D721Med (cell line): ENCODE data around the gene ADAM10.

ENCODE experiments used
- DNase-seq: peaks from one replicate; pipeline ENCODE4 v3.0.0; 2011; ENCODE audit warnings: low spot score; ENCODE audit not compliant: insufficient read length
- FAIRE-seq: peaks from 2 replicates; lab custom pipeline; 2011; peaks lifted over from hg19 to GRCh38; lab: Jason Lieb, UNC
- TF ChIP-seq, protein P1 (sequence below): IDR thresholded peaks from 2 replicates; pipeline ENCODE4 v1.5.1; 2012; ENCODE audit warnings: mild to moderate bottlenecking, control low read depth; ENCODE audit not compliant: insufficient read depth; ENCODE audit errors: missing control alignments

ADAM10 gene

DNA sequence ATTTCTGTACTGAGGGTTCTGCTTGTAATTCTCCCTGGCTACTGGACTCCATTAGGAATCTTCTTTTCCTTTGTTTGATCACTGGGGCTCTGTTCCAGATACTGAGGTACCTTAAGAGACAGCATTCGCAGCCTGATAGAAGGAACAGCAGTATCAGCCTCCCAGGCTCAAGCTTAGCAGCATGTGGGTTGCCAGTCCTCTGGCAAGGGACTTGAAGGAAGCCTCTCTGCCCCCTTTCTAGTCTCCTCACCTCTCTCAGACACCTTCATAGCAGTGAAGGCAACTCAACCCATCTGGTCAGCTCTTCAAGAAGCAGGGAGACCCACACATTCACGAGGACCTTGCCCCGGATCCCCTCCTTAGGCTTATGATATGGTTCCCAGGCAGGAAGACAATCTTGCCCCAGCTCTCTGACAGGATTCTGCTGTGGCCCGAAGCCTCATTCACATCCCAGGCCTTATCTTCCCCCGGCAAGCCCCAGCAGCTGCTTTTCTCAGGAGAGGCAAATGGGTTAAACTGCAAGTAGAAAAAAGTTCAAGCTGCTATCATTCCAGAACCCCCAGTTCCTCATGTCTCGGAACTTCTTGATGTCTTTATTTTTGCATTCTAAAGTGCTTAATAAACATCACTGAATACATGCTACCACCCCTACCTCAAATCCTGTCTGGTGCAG is 164.6 kb downstream of the ADAM10 start:
- TF ChIP-seq, protein P1, sequence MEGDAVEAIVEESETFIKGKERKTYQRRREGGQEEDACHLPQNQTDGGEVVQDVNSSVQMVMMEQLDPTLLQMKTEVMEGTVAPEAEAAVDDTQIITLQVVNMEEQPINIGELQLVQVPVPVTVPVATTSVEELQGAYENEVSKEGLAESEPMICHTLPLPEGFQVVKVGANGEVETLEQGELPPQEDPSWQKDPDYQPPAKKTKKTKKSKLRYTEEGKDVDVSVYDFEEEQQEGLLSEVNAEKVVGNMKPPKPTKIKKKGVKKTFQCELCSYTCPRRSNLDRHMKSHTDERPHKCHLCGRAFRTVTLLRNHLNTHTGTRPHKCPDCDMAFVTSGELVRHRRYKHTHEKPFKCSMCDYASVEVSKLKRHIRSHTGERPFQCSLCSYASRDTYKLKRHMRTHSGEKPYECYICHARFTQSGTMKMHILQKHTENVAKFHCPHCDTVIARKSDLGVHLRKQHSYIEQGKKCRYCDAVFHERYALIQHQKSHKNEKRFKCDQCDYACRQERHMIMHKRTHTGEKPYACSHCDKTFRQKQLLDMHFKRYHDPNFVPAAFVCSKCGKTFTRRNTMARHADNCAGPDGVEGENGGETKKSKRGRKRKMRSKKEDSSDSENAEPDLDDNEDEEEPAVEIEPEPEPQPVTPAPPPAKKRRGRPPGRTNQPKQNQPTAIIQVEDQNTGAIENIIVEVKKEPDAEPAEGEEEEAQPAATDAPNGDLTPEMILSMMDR = no peak
- DNase-seq = no peak
- no peak for FAIRE-seq

DNA sequence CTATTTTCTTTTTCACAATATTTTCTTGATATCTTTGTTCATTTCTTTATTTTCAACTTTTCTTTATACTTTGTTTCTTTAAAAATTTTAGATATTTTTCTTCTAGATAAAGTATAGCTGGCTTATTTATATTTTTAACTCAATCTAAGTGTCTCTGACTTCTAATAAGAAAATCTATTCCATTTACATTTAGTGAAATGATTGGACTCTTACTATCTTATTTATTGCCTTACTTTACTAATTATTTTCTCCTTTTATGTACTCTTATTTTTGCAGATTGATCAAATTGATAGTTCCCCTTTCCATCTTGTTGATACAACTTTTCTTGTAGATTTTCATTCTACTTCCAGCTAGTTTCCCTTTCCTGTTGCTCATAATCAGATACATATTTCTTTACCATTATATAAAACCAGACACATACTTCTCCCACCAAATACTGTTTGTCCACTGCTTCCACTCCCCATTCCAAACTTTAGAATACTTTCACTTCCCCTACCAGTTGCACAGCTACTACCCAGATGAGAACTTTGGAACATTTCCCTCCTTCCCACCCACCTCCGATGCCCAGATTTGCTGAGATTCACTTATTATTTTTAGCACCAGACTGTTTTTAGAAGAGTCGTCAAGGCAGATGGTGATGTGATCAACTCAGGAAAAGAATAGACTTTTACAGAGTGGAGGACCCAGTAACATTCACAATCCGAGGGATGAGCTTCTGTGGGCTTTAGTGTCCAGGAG is 166.2 kb downstream of the ADAM10 start:
- TF ChIP-seq, protein P1 = no peak
- no peak for FAIRE-seq

DNA sequence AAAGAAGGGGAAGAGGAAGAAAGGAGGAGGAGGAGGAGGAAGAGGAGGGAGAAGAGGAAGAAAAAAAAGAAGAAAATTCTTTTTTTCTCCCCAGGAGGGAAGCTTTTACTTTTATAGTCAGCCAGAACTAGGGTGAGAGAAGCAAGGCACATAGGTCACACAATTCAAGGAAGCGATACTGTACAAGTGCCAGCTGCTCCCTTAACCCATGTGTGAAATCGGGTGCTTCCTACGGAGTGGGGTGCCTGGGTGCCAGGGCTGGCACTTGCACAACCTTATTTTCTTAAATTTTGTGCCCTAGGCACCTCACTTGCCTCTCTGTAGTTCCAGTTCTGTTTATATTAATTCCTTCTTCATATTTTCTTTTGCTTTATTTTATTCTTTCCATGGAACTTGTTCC is 167.3 kb downstream of the ADAM10 start:
- FAIRE-seq (no peak), DNase-seq (no peak)
- TF ChIP-seq, protein P1 = no peak

More for the DNA sequence above, 166.2 kb downstream of the ADAM10 start:
- no peak for DNase-seq

- no peak for FAIRE-seq
- TF ChIP-seq, protein P1 = no peak
- no peak for DNase-seq
Observed at GRCh38 chr15:58576657-58577056, 172.8 kb downstream of the ADAM10 start.

DNA sequence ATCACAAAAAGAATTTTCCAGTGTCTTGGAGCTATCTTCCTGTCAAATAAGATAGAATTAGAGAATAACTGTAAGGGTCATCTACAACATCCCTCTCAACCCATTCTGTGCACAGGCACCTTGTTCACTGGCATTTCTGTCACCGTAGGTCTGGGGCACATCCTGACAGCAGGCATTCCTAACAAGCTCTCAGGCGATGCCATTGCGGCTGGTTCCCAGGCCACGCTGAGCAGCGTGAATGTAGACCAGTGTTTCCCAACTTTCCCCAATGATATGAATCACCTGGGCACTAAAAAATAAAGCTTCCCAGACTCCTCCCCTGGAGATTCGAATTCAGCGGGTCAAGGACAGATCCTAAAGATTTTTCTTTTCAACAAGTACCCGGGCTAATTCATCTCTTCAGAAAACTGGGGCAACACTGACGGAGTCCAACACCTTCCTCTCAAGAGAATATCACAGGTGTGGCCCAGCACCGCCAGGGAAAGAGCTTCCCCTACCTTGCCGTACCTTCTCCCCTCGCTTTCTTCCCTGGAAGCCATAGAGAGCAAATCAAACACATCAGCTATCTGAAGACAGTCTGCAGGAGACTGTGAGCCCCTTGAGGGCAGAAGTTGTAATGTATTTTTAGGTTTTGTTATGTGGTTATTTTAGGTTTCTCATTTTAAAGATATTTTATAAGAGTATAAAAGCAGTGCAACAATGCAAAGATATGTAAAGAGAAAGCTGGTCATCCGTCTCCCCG is 174.3 kb downstream of the ADAM10 start:
- no peak for FAIRE-seq
- no peak for DNase-seq
- TF ChIP-seq, protein P1 = no peak

DNA sequence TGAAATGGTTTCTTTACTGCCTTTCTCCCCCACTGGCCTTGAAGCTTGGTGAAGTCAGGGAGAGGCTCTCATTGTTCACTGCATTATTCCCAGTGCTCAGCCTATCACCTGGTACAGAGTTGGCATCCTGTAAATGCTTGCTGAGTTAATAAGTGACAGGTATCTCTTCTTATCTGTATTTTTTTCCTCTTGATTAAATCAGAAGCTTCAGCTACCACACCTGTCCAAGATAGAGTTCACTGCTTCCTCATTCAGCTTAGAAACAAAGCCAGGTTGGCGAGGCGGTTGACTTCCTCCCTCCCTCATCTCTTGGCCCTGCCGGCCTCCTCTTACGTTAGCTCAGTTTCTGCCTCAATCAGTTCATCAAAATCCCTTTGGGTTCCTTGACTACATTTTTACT is 174.9 kb downstream of the ADAM10 start:
- TF ChIP-seq, protein P1 = no peak
- DNase-seq (no peak), FAIRE-seq (no peak)

DNA sequence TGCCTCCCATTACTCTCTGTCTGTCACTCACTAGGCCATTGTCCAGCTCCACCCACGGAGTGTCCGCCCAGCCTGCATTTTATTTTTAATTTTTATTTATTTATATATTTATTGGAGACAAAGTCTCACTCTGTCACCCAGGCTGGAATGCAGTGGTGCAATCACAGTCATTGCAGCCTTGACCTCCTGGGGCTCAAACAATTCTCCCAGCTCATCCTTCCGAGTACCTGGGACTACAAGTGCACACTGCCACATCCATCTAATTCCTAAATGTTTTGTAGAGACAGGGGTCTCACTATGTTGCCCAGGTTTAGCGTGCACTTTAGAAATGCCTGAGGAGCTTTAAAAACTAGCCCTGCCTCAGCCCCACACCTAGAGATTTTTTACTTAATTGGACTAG is 176.2 kb downstream of the ADAM10 start:
- FAIRE-seq = no peak
- TF ChIP-seq, protein P1 = no peak

More for the DNA sequence above, 176.2 kb downstream of the ADAM10 start:
- no peak for DNase-seq
